Mesothelial cell of epicardium (in vitro differentiated cells): ENCODE data around the gene RAD51B. TPM values are rescaled to one million over a fixed set of nuclear protein-coding genes. Genes with fewer than 3 reads are reported as not detected.

Experiments
- DNase-seq, 2 experiments: peaks; one replicate each; pipeline ENCODE4 v3.0.0; 2021; ENCODE audit warnings: low spot score in 2 of 2; ENCODE audit not compliant: unreplicated experiment in 2 of 2
- H3K27ac Mint-ChIP-seq: 2 replicates; pipeline ENCODE4 v1.8.0; 2021; ENCODE audit warnings: mixed read lengths
- H3K27me3 Mint-ChIP-seq: 2 replicates; pipeline ENCODE4 v1.8.0; 2021; ENCODE audit warnings: low read depth, mixed read lengths
- H3K36me3 Mint-ChIP-seq: 2 replicates; pipeline ENCODE4 v1.8.0; 2021; ENCODE audit warnings: mixed read lengths
- H3K4me1 Mint-ChIP-seq: 2 replicates; pipeline ENCODE4 v1.8.0; 2021; ENCODE audit warnings: mixed read lengths
- H3K4me3 Mint-ChIP-seq: 2 replicates; pipeline ENCODE4 v1.8.0; 2021; ENCODE audit warnings: mild to moderate bottlenecking, moderate library complexity, mixed read lengths
- H3K9me3 Mint-ChIP-seq: 2 replicates; pipeline ENCODE4 v1.8.0; 2021; ENCODE audit warnings: mixed read lengths
- total RNA-seq: library from RNA; stranded (reverse); gene quantifications from 3 replicates; pipeline ENCODE4 v1.2.1, GENCODE V29; 2021
- TF ChIP-seq, protein P1 (sequence below): fragments of 200-600 bp; sonication (generic); IDR thresholded peaks from one replicate; pipeline ENCODE4 v1.5.0; 2021; ENCODE audit warnings: antibody characterized with exemption; ENCODE audit not compliant: unreplicated experiment

The RAD51B gene
- total RNA-seq, 1 donor from 2014 or later: 34.7 TPM

DNA sequence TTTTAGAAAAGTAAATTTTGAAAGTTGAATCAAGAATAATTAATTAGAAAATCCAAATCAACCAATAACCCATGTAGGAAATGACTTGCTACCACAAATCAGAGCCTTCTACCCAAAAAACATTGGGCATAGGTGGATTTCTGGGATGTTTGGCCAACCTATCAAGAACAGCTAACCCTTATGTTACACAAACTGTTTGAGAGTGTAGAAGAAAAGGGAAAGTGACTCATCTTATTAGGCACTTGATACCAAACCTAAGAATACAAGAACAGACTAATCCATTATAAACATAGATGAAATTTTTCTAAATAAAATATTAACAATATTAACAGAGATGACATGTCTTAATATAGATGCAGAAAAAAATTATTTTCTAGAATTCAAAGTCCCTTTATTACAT, 712.9 kb downstream of the RAD51B start:
- Mint-ChIP-seq H3K9me3 (peaks cover 48% of the 10 kb centered on the region), H3K27ac (no peak overlapping the region)
- TF ChIP-seq, protein P1, sequence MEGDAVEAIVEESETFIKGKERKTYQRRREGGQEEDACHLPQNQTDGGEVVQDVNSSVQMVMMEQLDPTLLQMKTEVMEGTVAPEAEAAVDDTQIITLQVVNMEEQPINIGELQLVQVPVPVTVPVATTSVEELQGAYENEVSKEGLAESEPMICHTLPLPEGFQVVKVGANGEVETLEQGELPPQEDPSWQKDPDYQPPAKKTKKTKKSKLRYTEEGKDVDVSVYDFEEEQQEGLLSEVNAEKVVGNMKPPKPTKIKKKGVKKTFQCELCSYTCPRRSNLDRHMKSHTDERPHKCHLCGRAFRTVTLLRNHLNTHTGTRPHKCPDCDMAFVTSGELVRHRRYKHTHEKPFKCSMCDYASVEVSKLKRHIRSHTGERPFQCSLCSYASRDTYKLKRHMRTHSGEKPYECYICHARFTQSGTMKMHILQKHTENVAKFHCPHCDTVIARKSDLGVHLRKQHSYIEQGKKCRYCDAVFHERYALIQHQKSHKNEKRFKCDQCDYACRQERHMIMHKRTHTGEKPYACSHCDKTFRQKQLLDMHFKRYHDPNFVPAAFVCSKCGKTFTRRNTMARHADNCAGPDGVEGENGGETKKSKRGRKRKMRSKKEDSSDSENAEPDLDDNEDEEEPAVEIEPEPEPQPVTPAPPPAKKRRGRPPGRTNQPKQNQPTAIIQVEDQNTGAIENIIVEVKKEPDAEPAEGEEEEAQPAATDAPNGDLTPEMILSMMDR: no peak

DNA sequence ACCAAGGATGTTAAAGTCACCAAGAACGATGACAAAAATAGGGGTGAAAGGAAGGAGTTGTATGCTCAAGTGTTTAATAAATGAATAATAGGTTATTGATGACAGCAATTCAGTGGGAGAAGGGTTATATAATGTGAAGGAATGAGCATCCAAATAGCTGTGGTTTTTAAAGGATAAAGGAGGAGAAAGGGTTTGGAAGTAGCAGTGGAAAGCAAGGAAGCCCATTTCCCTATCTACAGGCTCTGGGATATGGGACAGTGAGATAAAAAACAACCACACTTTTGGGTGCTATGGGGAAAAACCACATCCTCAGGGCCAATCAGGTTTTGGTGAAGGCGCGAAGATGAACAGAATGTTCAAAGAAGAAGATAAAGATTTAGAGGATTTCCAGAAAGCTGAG, 714.7 kb downstream of the RAD51B start:
- no peak for DNase-seq
- Mint-ChIP-seq H3K36me3 (peaks cover 32% of the 10 kb centered on the region), H3K27ac (no peak overlapping the region), H3K4me3 (no peak overlapping the region), H3K27me3 (no peaks in the 10 kb centered on the region), H3K9me3 (peaks cover 39% of the 10 kb centered on the region), H3K4me1 (peaks cover 16% of the 10 kb centered on the region)
- TF ChIP-seq, protein P1: no peak

More for the DNA sequence above, 712.9 kb downstream of the RAD51B start:
- DNase-seq: no peak
- peaks cover 1% of the 10 kb centered on the region for H3K4me1 Mint-ChIP-seq
- no peaks in the 10 kb centered on the region for H3K27me3 Mint-ChIP-seq
- H3K4me3 Mint-ChIP-seq: no peak overlapping the region
- peaks cover 39% of the 10 kb centered on the region for H3K36me3 Mint-ChIP-seq

DNA sequence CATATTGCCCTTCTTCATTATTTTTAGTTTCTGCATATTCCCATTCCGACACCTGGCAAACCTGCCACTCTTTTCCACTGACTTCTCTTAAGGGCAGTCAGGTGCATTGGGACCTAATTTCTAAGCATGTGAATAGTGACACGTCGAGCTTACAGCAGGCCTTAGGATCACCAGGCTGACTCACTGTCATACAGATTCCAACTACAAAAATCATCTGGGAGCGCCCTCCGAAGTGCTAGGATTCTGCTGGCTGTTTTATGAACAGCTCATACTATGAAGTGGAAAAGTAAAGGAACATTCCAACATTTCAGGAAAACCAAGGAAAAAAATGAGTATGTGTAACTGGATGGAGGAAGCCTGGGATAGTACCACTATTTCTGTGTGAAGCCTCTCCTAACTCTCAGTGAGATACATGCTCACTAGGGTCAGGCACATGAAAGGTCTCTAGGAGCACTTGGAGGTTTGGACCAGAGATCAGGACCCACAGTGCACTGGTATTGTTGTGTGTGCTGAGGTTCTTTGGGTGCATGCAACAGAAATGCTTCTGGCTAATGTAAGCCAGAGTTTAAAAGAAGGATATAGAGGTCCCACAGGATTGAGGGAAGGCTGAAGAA, 715.9 kb downstream of the RAD51B start:
- peaks cover 32% of the 10 kb centered on the region for H3K9me3 Mint-ChIP-seq
- H3K36me3 Mint-ChIP-seq: peaks cover 23% of the 10 kb centered on the region
- H3K27me3 Mint-ChIP-seq: no peaks in the 10 kb centered on the region
- H3K27ac Mint-ChIP-seq: peak overlapping the region; percentile 13
- DNase-seq: no peak
- TF ChIP-seq, protein P1: no peak
- no peak overlapping the region for H3K4me3 Mint-ChIP-seq
- peaks cover 26% of the 10 kb centered on the region for H3K4me1 Mint-ChIP-seq

DNA sequence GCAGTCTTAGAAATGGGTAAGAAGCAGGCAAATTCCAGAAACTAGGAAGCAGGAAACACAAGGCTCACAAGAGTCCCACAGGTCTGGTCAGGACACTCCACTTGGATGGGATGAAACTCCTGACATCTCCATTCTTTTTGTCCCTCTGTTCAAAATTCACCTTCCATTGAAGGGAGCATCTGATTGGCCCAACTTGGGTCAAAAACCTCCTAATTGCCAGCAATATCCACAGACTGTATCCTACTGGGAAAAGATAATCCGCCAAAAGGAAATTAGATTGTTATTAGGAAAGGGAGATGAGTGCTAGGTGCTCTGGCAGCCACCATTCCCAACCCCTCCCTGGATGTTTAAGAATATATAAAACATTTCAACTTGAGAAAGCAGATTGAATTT, 716.4 kb downstream of the RAD51B start:
- Mint-ChIP-seq H3K9me3 (peaks cover 29% of the 10 kb centered on the region), H3K4me1 (peaks cover 30% of the 10 kb centered on the region), H3K27me3 (no peaks in the 10 kb centered on the region), H3K36me3 (peaks cover 20% of the 10 kb centered on the region), H3K27ac (no peak overlapping the region), H3K4me3 (no peak overlapping the region)
- TF ChIP-seq, protein P1: no peak
- no peak for DNase-seq

DNA sequence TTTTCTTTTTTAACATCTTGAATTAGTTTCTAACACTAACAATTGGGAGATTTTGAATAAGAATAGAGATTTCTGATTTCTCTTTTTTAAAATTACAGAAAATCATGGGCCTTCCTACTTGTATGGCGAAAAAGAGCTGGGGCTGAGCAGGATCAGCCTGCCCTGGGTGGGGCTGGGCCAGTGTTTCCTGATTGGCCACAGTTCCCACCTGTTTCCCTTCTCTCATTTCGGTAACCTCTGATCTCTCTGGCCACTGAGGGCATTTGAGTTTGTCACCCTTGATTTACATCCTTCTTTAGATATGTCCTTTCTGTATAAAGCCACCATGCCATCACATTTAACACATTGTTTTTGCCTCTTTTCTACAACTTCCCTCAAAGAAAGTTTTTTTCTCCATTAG, 719.1 kb downstream of the RAD51B start:
- TF ChIP-seq, protein P1: no peak
- Mint-ChIP-seq H3K27me3 (no peaks in the 10 kb centered on the region), H3K4me1 (peaks cover 38% of the 10 kb centered on the region), H3K36me3 (peaks cover 9% of the 10 kb centered on the region), H3K4me3 (no peak overlapping the region), H3K9me3 (peaks cover 14% of the 10 kb centered on the region), H3K27ac (peak overlapping the region; percentile 32)
- DNase-seq: no peak
